Vagina (tissue), 2 donors: ENCODE data around the gene CSPG4.
"Not testable (repeated sequence)": the region's sequence is repeated elsewhere in the genome, so short reads cannot be mapped to it uniquely, and the experiment has no call there.

Source experiments
- POLR2A ChIP-seq, 2 donors: fragments of 450-650 bp; IDR thresholded peaks; one replicate each; pipeline ENCODE4 v1.6.1; 2017; ENCODE audit warnings: antibody characterized with exemption in 2 of 2, mild to moderate bottlenecking in 2 of 2, moderate library complexity in 2 of 2
- POLR2AphosphoS5 ChIP-seq, 2 donors: sonication (generic); formaldehyde crosslinking; IDR thresholded peaks; one replicate each; pipeline ENCODE4 v1.9.0; 2017; ENCODE audit warnings: antibody characterized with exemption in 2 of 2, mild to moderate bottlenecking in 2 of 2, low read depth in 1 of 2; ENCODE audit not compliant: insufficient read depth in 1 of 2
- TF ChIP-seq, protein P1 (sequence below), 3 experiments: fragments of 450-650 bp in 2 of 3; fragments of 200-600 bp in 1 of 3; sonication (generic) in 1 of 3; IDR thresholded peaks; one replicate each; pipeline ENCODE4 v1.5.1; 2017 to 2019; ENCODE audit warnings: antibody characterized with exemption in 3 of 3, mild to moderate bottlenecking in 2 of 3, moderate library complexity in 2 of 3

DNA sequence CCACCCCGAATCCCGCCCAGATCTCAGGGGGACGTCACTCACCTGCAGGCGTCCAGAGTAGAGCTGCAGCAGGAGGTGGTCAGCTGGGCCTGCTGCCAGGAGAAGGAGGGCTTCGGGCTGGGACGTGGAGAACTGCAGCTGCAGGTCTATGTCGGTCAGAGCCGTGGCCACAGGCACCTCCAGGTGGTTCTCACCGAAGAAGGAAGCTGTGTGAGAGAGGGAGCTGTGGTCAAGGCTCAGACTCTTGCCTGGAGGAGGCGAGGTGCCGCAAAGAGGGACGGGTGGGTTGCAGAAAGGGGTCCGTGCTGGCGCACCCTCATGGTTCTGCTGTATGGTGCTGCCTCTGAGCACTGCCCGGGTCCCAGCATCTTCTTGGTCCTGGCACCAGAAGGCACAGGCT is 19.6 kb downstream of the CSPG4 start:
- TF ChIP-seq, protein P1, sequence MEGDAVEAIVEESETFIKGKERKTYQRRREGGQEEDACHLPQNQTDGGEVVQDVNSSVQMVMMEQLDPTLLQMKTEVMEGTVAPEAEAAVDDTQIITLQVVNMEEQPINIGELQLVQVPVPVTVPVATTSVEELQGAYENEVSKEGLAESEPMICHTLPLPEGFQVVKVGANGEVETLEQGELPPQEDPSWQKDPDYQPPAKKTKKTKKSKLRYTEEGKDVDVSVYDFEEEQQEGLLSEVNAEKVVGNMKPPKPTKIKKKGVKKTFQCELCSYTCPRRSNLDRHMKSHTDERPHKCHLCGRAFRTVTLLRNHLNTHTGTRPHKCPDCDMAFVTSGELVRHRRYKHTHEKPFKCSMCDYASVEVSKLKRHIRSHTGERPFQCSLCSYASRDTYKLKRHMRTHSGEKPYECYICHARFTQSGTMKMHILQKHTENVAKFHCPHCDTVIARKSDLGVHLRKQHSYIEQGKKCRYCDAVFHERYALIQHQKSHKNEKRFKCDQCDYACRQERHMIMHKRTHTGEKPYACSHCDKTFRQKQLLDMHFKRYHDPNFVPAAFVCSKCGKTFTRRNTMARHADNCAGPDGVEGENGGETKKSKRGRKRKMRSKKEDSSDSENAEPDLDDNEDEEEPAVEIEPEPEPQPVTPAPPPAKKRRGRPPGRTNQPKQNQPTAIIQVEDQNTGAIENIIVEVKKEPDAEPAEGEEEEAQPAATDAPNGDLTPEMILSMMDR (IDR thresholded peaks at IDR 0.05) = not testable (repeated sequence)
- not testable (repeated sequence) for TF ChIP-seq POLR2A (IDR thresholded peaks at IDR 0.05); POLR2AphosphoS5 (IDR thresholded peaks at IDR 0.05; ENCODE audit: insufficient read depth in 1 of 2, low read depth in 1 of 2)
